Astrocyte (in vitro differentiated cells and primary cell): Measurements from ENCODE around the gene GPX4. TPM values are rescaled to one million over a fixed set of nuclear protein-coding genes. Genes with fewer than 3 reads are reported as not detected.

Experiments
- DNase-seq: peaks from one replicate; pipeline ENCODE4 v3.0.0-alpha.2; 2010; ENCODE audit warnings: low read depth
- FAIRE-seq: peaks from 2 replicates; lab custom pipeline; 2011; peaks lifted over from hg19 to GRCh38; lab: Jason Lieb, UNC
- H2AFZ ChIP-seq: 2 replicates; pipeline ENCODE4 v1.6.0; 2012; ENCODE audit warnings: low read depth, low read length, inconsistent platforms
- H3K27ac ChIP-seq: 2 replicates; pipeline ENCODE4 v1.5.1; 2011; ENCODE audit warnings: low read depth, low read length, inconsistent platforms
- H3K27me3 ChIP-seq: 2 replicates; pipeline ENCODE4 v1.6.0; 2011; ENCODE audit warnings: low read length, inconsistent platforms; ENCODE audit not compliant: insufficient read depth
- H3K36me3 ChIP-seq: 2 replicates; pipeline ENCODE4 v1.5.1; 2011; ENCODE audit warnings: low read length, inconsistent platforms; ENCODE audit not compliant: insufficient read depth
- H3K4me1 ChIP-seq: 2 replicates; pipeline ENCODE4 v1.5.1; 2011; ENCODE audit warnings: low read length, inconsistent platforms; ENCODE audit not compliant: insufficient read depth
- H3K4me2 ChIP-seq: 2 replicates; pipeline ENCODE4 v1.6.0; 2012; ENCODE audit warnings: low read length, inconsistent platforms
- H3K4me3 ChIP-seq: 2 replicates; pipeline ENCODE4 v1.5.1; 2011; ENCODE audit warnings: low read depth, mild to moderate bottlenecking, low read length, inconsistent platforms; ENCODE audit not compliant: insufficient read depth
- H3K79me2 ChIP-seq: 2 replicates; pipeline ENCODE4 v1.6.0; 2012; ENCODE audit warnings: mild to moderate bottlenecking, low read length, inconsistent platforms; ENCODE audit not compliant: insufficient read depth
- H3K9ac ChIP-seq: 2 replicates; pipeline ENCODE4 v1.6.0; 2012; ENCODE audit warnings: mild to moderate bottlenecking, low read length, inconsistent platforms
- H3K9me3 ChIP-seq: 2 replicates; pipeline ENCODE4 v1.5.1; 2012; ENCODE audit warnings: low read depth, mild to moderate bottlenecking, low read length, inconsistent platforms; ENCODE audit not compliant: insufficient read depth
- H4K20me1 ChIP-seq: 2 replicates; pipeline ENCODE4 v1.6.0; 2012; ENCODE audit warnings: low read length, inconsistent platforms; ENCODE audit not compliant: insufficient read depth
- H3K27ac Mint-ChIP-seq: one replicate; pipeline ENCODE4 v1.8.0; 2021; ENCODE audit warnings: mild to moderate bottlenecking, mixed read lengths; ENCODE audit not compliant: unreplicated experiment
- H3K27me3 Mint-ChIP-seq: one replicate; pipeline ENCODE4 v1.8.0; 2021; ENCODE audit warnings: low read depth, mixed read lengths; ENCODE audit not compliant: unreplicated experiment
- H3K36me3 Mint-ChIP-seq: one replicate; pipeline ENCODE4 v1.8.0; 2021; ENCODE audit warnings: low read depth, mixed read lengths; ENCODE audit not compliant: unreplicated experiment
- H3K4me1 Mint-ChIP-seq: one replicate; pipeline ENCODE4 v1.8.0; 2021; ENCODE audit warnings: low read depth, mixed read lengths; ENCODE audit not compliant: unreplicated experiment
- H3K4me3 Mint-ChIP-seq: one replicate; pipeline ENCODE4 v1.8.0; 2021; ENCODE audit warnings: mild to moderate bottlenecking, moderate library complexity, mixed read lengths; ENCODE audit not compliant: unreplicated experiment
- H3K9me3 Mint-ChIP-seq: one replicate; pipeline ENCODE4 v1.8.0; 2021; ENCODE audit warnings: mild to moderate bottlenecking, mixed read lengths; ENCODE audit not compliant: unreplicated experiment
- CTCF ChIP-seq: IDR thresholded peaks from 2 replicates; pipeline ENCODE4 v1.5.1; 2011; ENCODE audit warnings: low read depth, mild to moderate bottlenecking, inconsistent platforms, low read length, moderate library complexity; ENCODE audit not compliant: insufficient read depth
- EZH2 ChIP-seq: IDR thresholded peaks from 2 replicates; pipeline ENCODE4 v1.6.1; 2012; ENCODE audit warnings: mild to moderate bottlenecking, low read length, inconsistent platforms; ENCODE audit not compliant: insufficient read depth
- total RNA-seq: library from RNA; stranded (reverse); gene quantifications from 2 replicates; pipeline ENCODE4 v1.2.1, GENCODE V29; 2021

GPX4 gene
- total RNA-seq, 1 donor from 2014 or later = 325 TPM

- Histone ChIP-seq H2AFZ (no peak overlapping the region), H3K27ac (no peak overlapping the region), H3K27me3 (no peaks in the 10 kb centered on the region), H3K9me3 (peaks cover 28% of the 10 kb centered on the region), H3K9ac (no peak overlapping the region), H3K4me2 (no peak overlapping the region), H3K36me3 (no peaks in the 10 kb centered on the region), H3K4me3 (no peak overlapping the region), H3K4me1 (no peaks in the 10 kb centered on the region), H4K20me1 (no peaks in the 10 kb centered on the region), H3K79me2 (no peaks in the 10 kb centered on the region)
- DNase-seq (no peak), FAIRE-seq (no peak)
- H3K36me3 Mint-ChIP-seq = peaks cover 18% of the 10 kb centered on the region
- no peak for TF ChIP-seq EZH2
- no peak for TF ChIP-seq CTCF
- no peaks in the 10 kb centered on the region for H3K9me3 Mint-ChIP-seq
- H3K4me1 Mint-ChIP-seq = no peaks in the 10 kb centered on the region
- H3K27me3 Mint-ChIP-seq = no peaks in the 10 kb centered on the region
- no peak overlapping the region for H3K4me3 Mint-ChIP-seq
- H3K27ac Mint-ChIP-seq = no peak overlapping the region
These were observed 45.7 kb upstream of the GPX4 start for GRCh38 chr19:1058112-1058511.

- no peak overlapping the region for H3K27ac ChIP-seq
- H3K79me2 ChIP-seq = no peaks in the 10 kb centered on the region
- no peak overlapping the region for H2AFZ ChIP-seq
- peaks cover 6% of the 10 kb centered on the region for H4K20me1 ChIP-seq
- Mint-ChIP-seq H3K27me3 (peaks cover 2% of the 10 kb centered on the region), H3K27ac (no peak overlapping the region), H3K4me1 (peaks cover 3% of the 10 kb centered on the region), H3K9me3 (no peaks in the 10 kb centered on the region), H3K36me3 (peaks cover 15% of the 10 kb centered on the region), H3K4me3 (no peak overlapping the region)
- FAIRE-seq = no peak
- TF ChIP-seq CTCF (no peak), EZH2 (no peak)
- no peak overlapping the region for H3K4me3 ChIP-seq
- H3K27me3 ChIP-seq = no peaks in the 10 kb centered on the region
- DNase-seq = no peak
- no peak overlapping the region for H3K4me2 ChIP-seq
- H3K9me3 ChIP-seq = peaks cover 28% of the 10 kb centered on the region
- H3K36me3 ChIP-seq = no peaks in the 10 kb centered on the region
- no peak overlapping the region for H3K9ac ChIP-seq
- no peaks in the 10 kb centered on the region for H3K4me1 ChIP-seq
These were observed 43.1 kb upstream of the GPX4 start for GRCh38 chr19:1060689-1061088.

- no peaks in the 10 kb centered on the region for H3K9me3 Mint-ChIP-seq
- peaks cover 18% of the 10 kb centered on the region for H3K9me3 ChIP-seq
- H3K4me2 ChIP-seq = no peak overlapping the region
- peaks cover 5% of the 10 kb centered on the region for H3K27me3 ChIP-seq
- no peak overlapping the region for H2AFZ ChIP-seq
- FAIRE-seq (no peak), DNase-seq (no peak)
- H3K4me3 ChIP-seq = no peak overlapping the region
- no peak overlapping the region for H3K9ac ChIP-seq
- TF ChIP-seq EZH2 = no peak
- no peak for TF ChIP-seq CTCF
- H3K27ac ChIP-seq = no peak overlapping the region
- H3K4me3 Mint-ChIP-seq = no peak overlapping the region
- H3K36me3 Mint-ChIP-seq = peaks cover 9% of the 10 kb centered on the region
- H4K20me1 ChIP-seq = peaks cover 9% of the 10 kb centered on the region
- H3K4me1 ChIP-seq = peaks cover 3% of the 10 kb centered on the region
- H3K27me3 Mint-ChIP-seq = peaks cover 2% of the 10 kb centered on the region
- H3K36me3 ChIP-seq = no peaks in the 10 kb centered on the region
- peaks cover 3% of the 10 kb centered on the region for H3K4me1 Mint-ChIP-seq
- H3K27ac Mint-ChIP-seq = no peak overlapping the region
- no peaks in the 10 kb centered on the region for H3K79me2 ChIP-seq
These were observed 41.8 kb upstream of the GPX4 start for GRCh38 chr19:1061987-1062386.
